Epidermal melanocyte (primary cell): ENCODE measurements around the gene INSM1.

Experiments
- DNase-seq: peaks from one replicate; pipeline ENCODE4 v3.0.0; 2011; ENCODE audit warnings: low spot score; ENCODE audit not compliant: insufficient read length

The INSM1 gene

DNA sequence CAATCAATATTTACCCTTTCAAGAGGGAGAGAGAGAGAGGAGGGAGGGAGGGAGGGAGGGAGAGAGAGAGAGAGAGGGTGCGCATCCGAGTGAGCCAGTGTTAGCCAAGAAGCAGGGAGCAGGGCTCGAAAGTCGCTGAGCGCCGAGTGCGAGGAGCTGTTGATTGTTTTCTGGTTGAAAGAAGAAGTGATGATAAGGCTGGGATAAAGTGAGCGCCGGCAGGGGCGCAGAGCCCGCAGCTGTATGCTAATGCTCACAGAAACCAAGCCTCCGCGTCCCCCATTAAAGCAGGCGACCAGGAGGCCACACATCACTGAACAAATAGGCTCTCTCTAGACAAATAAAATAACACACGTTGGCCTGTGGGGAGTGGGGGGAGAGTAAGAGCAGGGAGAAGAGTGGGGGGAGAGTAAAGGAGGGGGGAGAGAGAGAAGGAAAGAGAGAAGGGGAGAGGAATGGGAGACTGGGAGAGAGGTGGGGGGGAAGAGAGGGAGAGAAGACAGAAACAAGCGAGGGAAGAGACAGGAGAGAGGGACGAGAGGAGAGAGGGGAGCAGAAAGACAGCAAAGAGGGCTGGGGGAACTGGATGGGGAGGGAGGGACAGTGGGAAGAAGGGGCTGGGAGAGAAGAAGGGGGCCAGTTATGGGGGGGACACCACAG is 5.0 kb upstream of the INSM1 start:
- DNase-seq, result no peak

DNA sequence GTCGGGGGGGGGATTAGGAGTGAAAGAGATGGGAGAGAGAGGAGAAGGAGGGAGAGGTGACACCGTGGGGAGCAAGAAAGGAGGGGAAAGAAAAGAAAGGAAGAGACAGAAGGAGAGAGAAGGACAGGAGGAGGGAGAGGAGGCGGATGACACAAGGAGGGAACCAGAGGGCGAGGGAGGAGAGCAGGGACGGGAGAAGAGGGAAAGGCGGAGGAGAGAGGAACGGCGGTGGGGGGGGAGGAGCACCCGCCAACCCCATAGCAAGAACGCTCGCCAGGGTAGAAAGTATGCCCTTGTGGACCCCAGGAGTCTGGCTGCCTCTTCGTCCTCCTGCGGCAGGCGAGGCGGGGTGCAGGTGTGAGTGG is 4.5 kb upstream of the INSM1 start:
- DNase-seq, result no peak

DNA sequence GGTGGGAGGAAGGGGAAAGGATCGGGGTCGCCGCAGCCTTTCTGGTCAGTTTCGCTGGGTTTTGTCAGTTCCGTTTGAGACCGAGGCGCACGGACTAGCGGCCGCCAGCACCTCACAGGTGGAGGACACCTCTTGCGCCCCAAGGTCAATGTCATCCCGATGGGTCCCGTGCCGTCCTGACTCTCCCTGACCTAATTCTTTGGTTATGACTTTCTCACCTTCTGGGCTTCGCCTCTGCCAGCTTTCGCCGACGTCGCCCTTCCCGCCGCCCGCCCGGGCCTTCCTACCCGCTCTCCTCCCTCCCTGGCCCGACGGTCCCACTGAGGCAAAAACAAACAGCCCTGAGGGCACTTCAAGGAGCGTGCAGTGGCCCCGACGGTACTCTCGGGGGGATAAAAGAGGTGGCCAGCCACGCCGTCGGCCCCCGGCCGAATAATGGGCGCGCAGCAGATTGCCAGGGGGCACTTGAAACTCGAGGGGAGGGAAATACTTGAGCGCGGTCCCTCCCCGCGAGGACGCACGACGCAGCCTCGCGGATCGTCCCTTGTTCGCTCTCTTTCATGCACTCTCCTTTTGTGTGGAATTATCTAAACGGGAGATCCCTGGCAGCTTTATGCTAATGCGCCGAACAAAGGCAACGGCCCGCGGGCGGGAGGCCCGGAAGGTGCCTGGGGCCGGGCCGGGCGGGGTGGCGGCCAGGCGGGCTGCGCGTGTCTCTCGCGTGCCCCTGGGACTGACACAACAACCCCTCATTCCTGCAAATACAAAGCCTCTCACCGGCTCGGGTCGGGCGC is 3.9 kb upstream of the INSM1 start:
- DNase-seq, result no peak

DNA sequence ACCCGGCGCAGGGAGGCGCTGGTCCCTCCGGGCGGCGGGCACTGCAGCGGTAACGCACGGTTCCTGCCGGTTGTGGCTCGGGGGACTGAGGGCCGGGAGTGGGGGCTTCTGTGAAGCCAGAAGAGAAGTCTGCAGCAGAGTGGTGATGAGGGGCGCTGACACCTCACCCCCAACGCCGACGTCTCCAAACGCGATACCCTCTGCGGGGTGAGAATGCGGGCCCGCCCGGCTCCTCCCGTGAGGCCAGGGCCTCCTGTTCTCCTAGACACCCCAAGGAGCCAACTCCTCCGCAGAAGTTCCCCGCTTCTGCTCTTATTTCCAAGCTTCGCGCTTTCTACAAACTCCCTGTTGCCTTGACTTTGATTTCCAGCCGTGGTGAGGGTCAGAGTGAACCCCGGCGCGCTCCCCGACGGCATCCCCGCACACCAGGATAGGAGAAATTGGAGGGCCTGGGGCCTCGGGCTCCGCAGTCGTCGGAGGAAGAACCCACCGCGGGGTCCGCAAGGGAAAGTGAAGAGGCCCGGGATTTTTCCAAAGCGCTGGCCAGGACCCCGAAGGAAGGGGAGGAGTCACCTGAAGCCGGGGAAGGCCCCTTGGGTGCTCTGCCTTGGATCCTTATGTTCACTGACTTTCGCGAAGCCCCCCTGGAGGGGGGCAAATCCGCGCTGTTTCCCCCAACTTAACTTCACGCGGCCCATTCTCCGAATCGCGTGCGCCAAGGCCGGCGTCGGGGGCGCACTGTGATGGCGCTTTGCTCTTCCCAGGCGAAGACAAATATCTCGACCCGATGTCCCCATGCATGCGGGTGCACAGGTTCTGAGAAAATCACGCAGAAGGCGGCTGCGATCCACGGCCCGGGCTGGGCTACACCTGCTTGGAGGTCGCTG is 3.1 kb upstream of the INSM1 start:
- DNase-seq, result no peak

DNA sequence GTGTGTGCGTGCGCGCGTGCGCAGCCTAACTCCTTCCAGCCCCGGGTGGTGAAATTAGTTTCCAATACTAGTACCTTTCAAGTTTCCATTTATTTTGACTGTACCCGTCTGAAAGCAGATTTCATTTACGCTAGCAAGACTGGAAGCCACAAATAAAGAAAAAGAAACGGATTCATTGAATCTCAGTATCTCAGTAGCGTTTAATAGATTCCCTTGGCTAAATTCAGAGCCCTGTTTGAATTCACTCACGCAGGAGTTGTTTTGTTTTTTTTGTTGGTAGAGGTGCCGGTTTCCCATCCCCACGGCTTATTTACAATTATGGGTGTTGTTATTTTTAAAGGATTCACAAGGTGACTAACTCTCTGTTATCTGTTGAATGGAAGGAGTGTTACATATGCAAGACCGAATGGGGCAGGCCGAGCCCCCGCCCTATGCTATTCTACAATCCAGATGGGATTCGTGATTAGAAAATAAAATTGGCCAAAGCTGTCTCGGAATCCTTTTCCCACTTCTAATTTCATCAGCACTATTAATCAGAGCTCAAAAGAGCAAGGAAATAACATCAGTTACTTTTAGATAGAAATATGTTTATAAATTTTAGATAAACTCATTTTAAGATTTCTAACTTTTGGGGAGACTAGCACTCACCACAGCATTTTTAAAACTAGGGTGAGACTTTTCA is 2.3 kb upstream of the INSM1 start:
- DNase-seq, result no peak

DNA sequence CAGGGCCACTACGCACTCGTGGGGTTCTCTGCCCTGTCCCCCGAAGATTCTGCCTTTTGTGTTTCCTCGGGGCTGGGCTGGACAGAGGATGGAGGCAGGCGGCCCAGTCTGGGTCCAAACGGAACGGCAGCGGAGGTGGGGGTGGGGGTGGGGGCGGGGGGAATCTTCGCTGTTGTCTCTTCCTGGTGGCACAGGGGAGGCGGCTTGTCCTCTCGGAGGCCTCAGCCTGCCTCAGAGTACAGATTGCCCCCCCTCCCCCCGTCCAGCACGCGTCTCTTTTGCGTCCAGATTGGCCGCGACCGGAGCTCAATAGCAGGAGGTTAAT is 1.4 kb upstream of the INSM1 start:
- DNase-seq, result no peak

DNA sequence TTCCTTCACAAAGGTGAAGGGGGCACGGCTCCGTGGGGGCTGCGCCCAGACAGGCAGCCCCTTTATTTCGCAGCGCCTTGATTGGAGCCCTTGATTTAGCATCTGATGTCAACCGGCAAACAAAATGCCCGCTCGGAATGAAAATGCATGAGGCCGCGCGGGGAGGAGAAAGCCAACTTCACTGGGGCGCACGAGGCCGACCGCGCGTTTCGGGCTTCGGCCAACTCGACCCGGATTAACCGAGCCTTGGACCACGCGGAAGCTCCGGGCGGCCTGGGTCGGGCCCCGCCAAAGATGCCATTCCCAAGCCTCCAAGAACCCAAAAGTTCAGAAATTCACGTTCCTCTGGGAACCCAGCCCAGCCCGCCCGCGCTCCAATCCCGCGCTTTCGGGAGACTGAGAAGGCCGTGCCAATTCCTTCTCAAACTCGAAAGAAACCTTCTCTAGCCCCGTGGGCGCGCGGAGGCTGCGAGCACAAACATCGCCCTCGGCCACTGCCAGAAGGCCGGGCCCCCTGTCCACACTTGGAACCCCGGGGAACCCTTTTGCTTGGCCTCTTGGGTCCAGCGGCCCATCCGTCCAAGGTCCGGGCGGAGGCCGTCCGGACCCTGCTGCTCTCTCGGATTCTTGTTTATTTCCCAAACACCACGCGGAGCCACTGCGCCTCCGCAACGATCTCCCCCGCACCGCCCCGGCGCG is 879 bp upstream of the INSM1 start:
- DNase-seq, result no peak

DNA sequence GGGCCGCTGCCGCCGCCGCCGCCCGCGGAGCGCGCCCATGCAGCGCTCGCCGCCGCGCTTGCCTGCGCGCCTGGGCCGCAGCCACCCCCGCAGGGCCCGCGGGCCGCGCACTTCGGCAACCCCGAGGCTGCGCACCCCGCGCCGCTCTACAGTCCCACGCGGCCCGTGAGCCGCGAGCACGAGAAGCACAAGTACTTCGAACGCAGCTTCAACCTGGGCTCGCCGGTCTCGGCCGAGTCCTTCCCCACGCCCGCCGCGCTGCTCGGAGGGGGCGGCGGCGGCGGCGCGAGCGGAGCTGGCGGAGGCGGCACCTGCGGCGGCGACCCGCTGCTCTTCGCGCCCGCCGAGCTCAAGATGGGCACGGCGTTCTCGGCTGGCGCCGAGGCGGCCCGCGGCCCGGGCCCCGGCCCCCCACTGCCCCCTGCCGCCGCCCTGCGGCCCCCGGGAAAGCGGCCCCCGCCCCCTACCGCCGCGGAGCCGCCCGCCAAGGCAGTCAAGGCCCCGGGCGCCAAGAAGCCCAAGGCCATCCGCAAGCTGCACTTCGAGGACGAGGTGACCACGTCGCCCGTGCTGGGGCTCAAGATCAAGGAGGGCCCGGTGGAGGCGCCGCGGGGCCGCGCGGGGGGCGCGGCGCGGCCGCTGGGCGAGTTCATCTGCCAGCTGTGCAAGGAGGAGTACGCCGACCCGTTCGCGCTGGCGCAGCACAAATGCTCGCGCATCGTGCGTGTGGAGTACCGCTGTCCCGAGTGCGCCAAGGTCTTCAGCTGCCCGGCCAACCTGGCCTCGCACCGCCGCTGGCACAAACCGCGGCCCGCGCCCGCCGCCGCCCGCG is 730 bp downstream of the INSM1 start:
- DNase-seq, result no peak

DNA sequence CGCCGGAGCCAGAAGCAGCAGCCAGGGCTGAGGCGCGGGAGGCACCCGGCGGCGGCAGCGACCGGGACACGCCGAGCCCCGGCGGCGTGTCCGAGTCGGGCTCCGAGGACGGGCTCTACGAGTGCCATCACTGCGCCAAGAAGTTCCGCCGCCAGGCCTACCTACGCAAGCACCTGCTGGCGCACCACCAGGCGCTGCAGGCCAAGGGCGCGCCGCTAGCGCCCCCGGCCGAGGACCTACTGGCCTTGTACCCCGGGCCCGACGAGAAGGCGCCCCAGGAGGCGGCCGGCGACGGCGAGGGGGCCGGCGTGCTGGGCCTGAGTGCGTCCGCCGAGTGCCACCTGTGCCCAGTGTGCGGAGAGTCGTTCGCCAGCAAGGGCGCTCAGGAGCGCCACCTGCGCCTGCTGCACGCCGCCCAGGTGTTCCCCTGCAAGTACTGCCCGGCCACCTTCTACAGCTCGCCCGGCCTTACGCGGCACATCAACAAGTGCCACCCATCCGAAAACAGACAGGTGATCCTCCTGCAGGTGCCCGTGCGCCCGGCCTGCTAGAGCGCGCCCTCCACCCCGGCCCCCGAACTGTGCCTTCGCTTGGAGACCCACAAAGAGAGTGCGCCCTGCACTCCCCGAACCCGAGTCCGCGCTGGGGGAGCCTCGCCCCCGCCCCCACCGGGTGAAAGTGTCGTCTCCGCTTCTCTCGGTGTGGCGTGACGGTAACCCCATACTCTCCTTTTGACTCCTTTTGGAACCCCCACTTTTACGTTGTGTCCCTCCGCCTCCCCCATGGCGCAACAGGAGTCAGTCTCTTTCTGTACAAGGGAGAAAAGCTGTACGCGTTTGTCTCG is 1.6 kb downstream of the INSM1 start:
- no peak for DNase-seq

DNA sequence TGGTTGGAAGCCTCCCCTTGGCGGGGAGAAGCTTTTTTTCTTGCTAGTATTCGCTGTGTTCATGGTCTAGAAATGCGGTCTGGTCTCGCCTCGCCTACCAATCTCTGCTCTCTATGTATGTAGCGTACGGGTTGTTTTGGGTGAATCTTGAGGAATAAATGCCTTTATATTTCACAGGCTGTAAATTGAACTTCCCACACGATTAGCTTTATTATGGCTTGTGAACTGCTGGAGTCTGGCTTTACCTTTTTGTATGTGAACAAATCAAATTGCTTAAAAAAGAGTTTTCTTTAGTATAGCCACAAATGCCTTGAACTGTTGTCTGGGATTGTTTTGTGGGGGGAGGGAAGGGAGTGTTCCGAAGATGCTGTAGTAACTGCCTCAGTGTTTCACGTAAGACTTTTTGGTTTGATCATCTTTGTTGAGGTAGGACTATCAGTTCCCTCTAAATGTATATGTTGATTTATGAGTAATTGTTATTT is 2.2 kb downstream of the INSM1 start:
- no peak for DNase-seq

DNA sequence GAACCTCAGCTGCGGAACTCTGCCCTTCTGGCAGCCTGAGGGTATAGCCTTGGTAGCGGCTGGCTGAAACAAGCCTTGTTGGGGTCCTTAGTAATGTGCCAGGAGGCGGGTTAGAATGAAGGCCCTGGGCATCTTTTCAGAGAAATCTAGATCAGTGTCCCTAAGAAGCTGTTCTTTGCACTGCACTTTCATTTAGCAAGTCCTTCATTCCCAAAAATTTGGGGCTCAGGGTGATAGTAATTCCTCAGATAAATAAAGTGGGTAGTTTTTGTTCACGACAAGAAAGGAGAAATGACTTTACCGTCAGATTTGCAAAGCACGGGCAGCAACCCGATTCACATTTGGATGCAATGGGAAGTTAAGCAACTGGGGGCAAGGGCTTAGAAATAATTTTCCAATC is 3.2 kb downstream of the INSM1 start:
- DNase-seq, result no peak

DNA sequence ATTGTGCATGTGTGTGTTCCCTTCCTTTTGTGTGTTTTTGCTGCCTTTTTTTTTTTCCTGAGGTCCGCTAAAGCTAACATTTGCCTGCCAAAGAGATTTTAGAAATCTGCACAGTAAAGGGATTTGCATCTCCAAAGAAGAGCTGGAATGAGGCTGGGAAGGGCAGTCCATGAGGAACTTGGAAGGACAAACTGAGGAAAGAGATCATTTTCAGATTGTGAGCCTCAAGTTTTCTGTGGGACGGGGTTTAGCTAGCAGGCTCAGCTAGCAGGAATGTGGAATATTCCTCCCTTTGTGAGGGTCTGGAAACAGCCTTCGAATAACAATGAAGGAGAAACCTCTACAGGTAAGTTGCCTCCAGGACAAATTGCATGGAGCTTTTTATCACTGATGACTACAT is 3.8 kb downstream of the INSM1 start:
- DNase-seq, result no peak

DNA sequence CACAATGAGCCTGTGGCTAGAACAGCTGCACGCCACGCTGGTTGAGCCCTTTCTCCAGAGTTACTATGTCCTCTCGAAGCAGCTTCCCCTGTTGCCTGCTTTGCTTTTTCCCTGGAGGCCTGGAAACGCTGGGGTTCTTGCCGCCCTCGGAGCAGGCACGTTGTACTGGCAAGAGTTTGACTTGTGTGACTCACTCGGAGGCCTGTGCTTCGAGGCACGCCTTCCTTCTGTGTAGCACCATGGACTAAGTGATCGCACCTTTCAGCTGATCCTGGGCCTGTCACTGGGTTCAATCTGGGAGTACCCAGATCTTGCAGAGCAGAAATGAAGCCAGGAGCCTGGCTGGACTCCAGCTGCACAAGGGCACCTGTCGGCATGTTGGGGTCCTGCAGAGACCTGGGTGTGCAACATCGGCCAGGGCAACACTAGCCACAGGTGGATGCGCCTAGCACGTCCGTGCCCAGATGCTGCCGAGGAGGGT is 5.2 kb downstream of the INSM1 start:
- peak; percentile 88 for DNase-seq

DNA sequence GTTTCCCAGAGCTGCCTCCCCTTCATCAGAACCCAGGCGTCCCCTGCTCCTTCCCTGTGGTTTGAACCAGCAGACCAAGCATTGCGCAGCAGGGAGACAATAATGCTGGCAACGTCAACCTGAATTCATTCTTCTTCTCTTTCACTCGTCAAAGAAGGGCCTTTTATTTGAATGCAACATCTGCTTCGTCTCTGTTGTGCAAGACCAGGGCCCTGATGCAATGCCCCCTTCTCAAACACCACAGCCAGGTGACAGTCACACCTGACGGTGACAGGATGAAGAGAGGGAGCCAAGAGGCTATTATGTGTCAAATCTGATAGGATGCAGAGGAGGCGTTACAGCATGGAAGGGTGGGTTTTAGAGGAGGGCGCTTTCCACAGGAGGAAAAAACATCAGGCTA is 8.0 kb downstream of the INSM1 start:
- DNase-seq, result no peak

DNA sequence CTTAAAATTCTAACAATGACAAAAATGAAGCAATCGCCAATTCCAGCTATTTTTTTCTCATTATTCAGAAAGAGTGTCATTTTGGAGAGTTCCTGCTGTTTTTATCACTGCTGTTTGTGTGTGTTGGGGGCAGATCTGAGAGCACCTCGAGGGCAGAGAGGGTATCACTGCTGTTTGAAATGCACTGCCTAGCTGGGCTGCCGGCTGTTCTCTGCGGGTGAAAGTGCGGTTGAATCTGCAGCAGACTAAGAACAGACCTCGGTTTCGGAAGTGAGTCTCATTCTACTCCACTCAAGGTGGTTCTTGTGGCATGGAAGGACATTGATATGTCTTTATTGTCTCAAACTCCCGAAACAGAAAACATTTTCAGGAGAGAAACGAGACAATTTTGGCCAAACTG is 18.3 kb downstream of the INSM1 start:
- DNase-seq, result no peak

DNA sequence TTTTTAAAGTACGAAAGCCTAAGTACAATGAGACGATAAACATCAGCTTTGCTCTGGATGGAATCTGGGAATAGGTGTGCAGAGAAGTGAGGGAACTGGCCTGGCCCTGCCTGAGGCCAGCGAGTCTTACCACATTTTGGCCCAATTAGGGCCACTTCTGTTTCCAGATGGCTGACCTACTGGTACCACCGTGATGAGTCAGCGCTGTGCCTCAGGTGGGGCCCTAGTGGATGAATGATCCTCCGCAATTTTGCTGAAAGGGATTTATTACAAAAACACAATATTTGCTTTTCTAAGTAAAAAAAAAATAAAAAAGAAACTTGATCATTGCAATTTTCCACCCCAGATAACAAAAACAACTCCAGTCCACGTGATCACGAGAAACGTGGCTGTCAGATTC is 22.5 kb downstream of the INSM1 start:
- DNase-seq, result no peak

DNA sequence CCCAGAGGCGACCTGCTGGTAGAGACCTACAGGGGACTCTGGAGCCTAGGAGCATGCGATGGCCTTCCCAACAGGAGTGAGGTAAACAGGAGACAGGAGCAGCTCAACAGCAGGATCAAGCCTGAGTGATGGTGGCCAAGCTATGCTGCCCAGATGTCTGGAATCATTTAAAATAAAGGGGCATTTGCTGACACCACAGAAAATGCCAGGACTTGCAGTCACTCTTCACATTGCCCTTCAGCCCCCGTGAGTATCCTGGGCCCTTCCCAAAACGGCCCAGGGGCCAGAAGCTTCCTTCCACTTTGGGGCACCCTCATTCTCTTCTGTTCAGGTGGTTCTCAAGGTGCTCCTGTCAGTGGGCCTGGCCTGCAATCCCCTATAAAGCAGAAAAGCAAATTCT is 23.2 kb downstream of the INSM1 start:
- DNase-seq, result no peak

DNA sequence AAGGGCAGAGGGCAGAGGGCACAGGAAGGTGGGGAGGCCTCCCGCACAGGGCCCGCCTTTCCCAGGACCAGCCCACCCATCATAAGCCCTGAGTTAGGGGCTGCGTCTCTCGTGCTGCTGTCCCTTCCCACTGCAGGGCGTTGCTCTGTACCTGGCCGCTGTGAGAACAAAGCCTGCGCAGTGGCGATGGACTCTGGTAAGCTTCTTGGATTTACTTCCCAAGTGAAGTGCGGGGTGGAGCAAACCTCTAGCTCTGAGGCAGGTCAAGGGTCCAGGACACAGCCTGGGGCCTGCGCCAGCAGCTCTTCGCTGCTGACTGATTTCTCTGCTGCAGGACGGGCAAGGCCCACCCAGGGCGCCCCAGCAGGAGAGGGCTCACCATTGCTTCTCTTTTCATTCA is 23.9 kb downstream of the INSM1 start:
- no peak for DNase-seq
